ENCODE measurements around the gene MYO1D.

MYO1D gene

GRCh38 chr17:32814836-32815235 is 62.1 kb downstream of the MYO1D start:
- TF ChIP-seq ZNF8 (CRISPR knock-in tag; IDR thresholded peaks at IDR 0.05) (no peak), ISL1 (CRISPR knock-in tag; IDR thresholded peaks at IDR 0.05) (no peak), CSRNP3 (CRISPR knock-in tag; IDR thresholded peaks at IDR 0.05) (no peak), POU6F1 (CRISPR knock-in tag; IDR thresholded peaks at IDR 0.05; ENCODE audit: borderline replicate concordance, low read depth) (no peak), PPARA (CRISPR knock-in tag; IDR thresholded peaks at IDR 0.05; ENCODE audit: borderline replicate concordance) (no peak), ZFP30 (CRISPR knock-in tag; IDR thresholded peaks at IDR 0.05) (no peak), PATZ1 (CRISPR knock-in tag; IDR thresholded peaks at IDR 0.05; ENCODE audit: borderline replicate concordance) (no peak), CSDC2 (CRISPR knock-in tag; IDR thresholded peaks at IDR 0.05) (no peak), ZC3H10 (CRISPR knock-in tag; IDR thresholded peaks at IDR 0.05) (no peak), TOX (CRISPR knock-in tag; IDR thresholded peaks at IDR 0.05; ENCODE audit: borderline replicate concordance) (no peak), ZNF70 (CRISPR knock-in tag; IDR thresholded peaks at IDR 0.05) (no peak), TCF4 (CRISPR knock-in tag; IDR thresholded peaks at IDR 0.05; ENCODE audit: borderline replicate concordance) (no peak), RARB (CRISPR knock-in tag; IDR thresholded peaks at IDR 0.05) (no peak), CREB5 (CRISPR knock-in tag; IDR thresholded peaks at IDR 0.05; ENCODE audit: low read depth) (no peak)
- ATAC-seq: no peak

GRCh38 chr17:32813021-32813420 is 63.9 kb downstream of the MYO1D start:
- TF ChIP-seq ZC3H10 (CRISPR knock-in tag; IDR thresholded peaks at IDR 0.05): no peak
- TF ChIP-seq TCF4 (CRISPR knock-in tag; IDR thresholded peaks at IDR 0.05; ENCODE audit: borderline replicate concordance): no peak
- TF ChIP-seq ZNF8 (CRISPR knock-in tag; IDR thresholded peaks at IDR 0.05): no peak
- TF ChIP-seq CREB5 (CRISPR knock-in tag; IDR thresholded peaks at IDR 0.05; ENCODE audit: low read depth): no peak
- no peak for TF ChIP-seq CSRNP3 (CRISPR knock-in tag; IDR thresholded peaks at IDR 0.05)
- no peak for TF ChIP-seq ZNF565 (CRISPR knock-in tag; conservative IDR thresholded peaks at IDR 0.05; ENCODE audit: low read depth)
- ATAC-seq: no peak

GRCh38 chr17:32810690-32811089 is 66.2 kb downstream of the MYO1D start:
- ATAC-seq: no peak; the same call in 2 of the 3 replicates
- TF ChIP-seq RARB (CRISPR knock-in tag; IDR thresholded peaks at IDR 0.05): no peak
- TF ChIP-seq ISL1 (CRISPR knock-in tag; IDR thresholded peaks at IDR 0.05): peak; percentile 92

GRCh38 chr17:32807577-32807976 is 69.3 kb downstream of the MYO1D start:
- TF ChIP-seq ZC3H10 (CRISPR knock-in tag; IDR thresholded peaks at IDR 0.05) (no peak), TSHZ2 (CRISPR knock-in tag; IDR thresholded peaks at IDR 0.05) (no peak), GLIS3 (CRISPR knock-in tag; IDR thresholded peaks at IDR 0.05) (no peak), ZNF70 (CRISPR knock-in tag; IDR thresholded peaks at IDR 0.05) (no peak)

More at GRCh38 chr17:32807577-32807976, 69.3 kb downstream of the MYO1D start:
- ATAC-seq: no peak
